K562 (cell line): ENCODE measurements around the gene FAM169A. TPM values are rescaled to one million over a fixed set of nuclear protein-coding genes. Genes with fewer than 3 reads are reported as not detected.

Source experiments
- CHD4 ChIP-seq: fragments of 200-600 bp; sonication (generic); IDR thresholded peaks from 3 replicates; pipeline ENCODE4 v1.6.1; 2012; ENCODE audit warnings: low read depth, mild to moderate bottlenecking, mixed read lengths, low read length, inconsistent platforms; ENCODE audit not compliant: insufficient read depth, insufficient replicate concordance, poor library complexity, severe bottlenecking
- DDX20 ChIP-seq: fragments of 450-650 bp; IDR thresholded peaks from 2 replicates; pipeline ENCODE4 v1.6.1; 2016; ENCODE audit warnings: missing genetic modification characterization, low read depth, mild to moderate bottlenecking, missing compliant biosample characterization, moderate library complexity
- EP400 ChIP-seq: fragments of 450-650 bp; IDR thresholded peaks from 2 replicates; pipeline ENCODE4 v1.6.1; 2017; ENCODE audit warnings: antibody characterized with exemption, mild to moderate bottlenecking, moderate library complexity
- HDAC3 ChIP-seq: fragments of 450-650 bp; IDR thresholded peaks from 2 replicates; pipeline ENCODE4 v1.6.1; 2018; ENCODE audit warnings: borderline replicate concordance, mild to moderate bottlenecking, moderate library complexity; ENCODE audit not compliant: partially characterized antibody
- HNRNPL ChIP-seq: fragments of 200-400 bp; formaldehyde crosslinking; IDR thresholded peaks from 2 replicates; pipeline ENCODE4 v1.6.1; 2017; ENCODE audit warnings: low read depth, mild to moderate bottlenecking, low read length
- ILF3 ChIP-seq: fragments of 450-650 bp; IDR thresholded peaks from 2 replicates; pipeline ENCODE4 v1.6.1; 2018; ENCODE audit warnings: antibody characterized with exemption, mild to moderate bottlenecking, moderate library complexity, borderline replicate concordance
- KAT2B ChIP-seq: IDR thresholded peaks from one replicate; pipeline ENCODE4 v1.6.1; 2012; ENCODE audit warnings: low read depth, mild to moderate bottlenecking, control low read depth, inconsistent platforms, low read length, moderate library complexity
- LCOR ChIP-seq: sonication (generic); formaldehyde crosslinking; IDR thresholded peaks from 2 replicates; pipeline ENCODE4 v1.8.0; 2022; ENCODE audit warnings: mild to moderate bottlenecking, missing genetic modification reagents
- NFIC ChIP-seq: fragments of 450-650 bp; IDR thresholded peaks from 2 replicates; pipeline ENCODE4 v1.6.1; 2017; ENCODE audit warnings: mild to moderate bottlenecking, inconsistent platforms
- NRF1 ChIP-seq, 2 experiments: fragments of 450-650 bp; IDR thresholded peaks in 1 of 2; conservative IDR thresholded peaks in 1 of 2; 2 replicates each; pipeline ENCODE4 v1.6.1; 2014; ENCODE audit warnings: mild to moderate bottlenecking in 2 of 2
- PHB2 ChIP-seq: fragments of 450-650 bp; IDR thresholded peaks from 2 replicates; pipeline ENCODE4 v1.6.1; 2017; ENCODE audit warnings: low read depth
- PHTF2 ChIP-seq: fragments of 250-450 bp; sonication (Bioruptor Pico); IDR thresholded peaks from 2 replicates; pipeline ENCODE4 v1.5.0; 2021; ENCODE audit warnings: mild to moderate bottlenecking
- TAF15 ChIP-seq: fragments of 200-400 bp; formaldehyde crosslinking; IDR thresholded peaks from 2 replicates; pipeline ENCODE4 v1.6.1; 2017; ENCODE audit warnings: mild to moderate bottlenecking, low read depth, low read length, moderate library complexity
- TARDBP ChIP-seq: fragments of 450-650 bp; IDR thresholded peaks from 2 replicates; pipeline ENCODE4 v1.6.1; 2016
- ZNF124 ChIP-seq: sonication (generic); formaldehyde crosslinking; IDR thresholded peaks from 2 replicates; pipeline ENCODE4 v1.8.1; 2022; ENCODE audit warnings: missing genetic modification reagents
- ZNF3 ChIP-seq: fragments of 250-450 bp; sonication (Bioruptor Pico); IDR thresholded peaks from 2 replicates; pipeline ENCODE4 v1.5.0; 2021; ENCODE audit warnings: mild to moderate bottlenecking, moderate library complexity
- ZNF512 ChIP-seq: IDR thresholded peaks from 2 replicates; pipeline ENCODE4 v1.6.1; 2016; ENCODE audit warnings: missing genetic modification characterization, missing compliant biosample characterization
- ZNF589 ChIP-seq: fragments of 200-800 bp; sonication (Bioruptor generic); IDR thresholded peaks from 2 replicates; pipeline ENCODE4 v1.6.1; 2016; ENCODE audit warnings: low read depth, missing genetic modification characterization, missing compliant biosample characterization
- polyA plus RNA-seq, 8 experiments: library from polyadenylated mRNA; depleted of rRNA in 4 of 8; stranded (reverse) in 5 of 8; unstranded in 3 of 8; fragments of >200 nt; fragmentation: Nextera tagmentation in 2 of 8; fragmentation: Illumina TruSeq in 1 of 8; extraction: Ambion mirVana in 2 of 8; extraction: Trizol in 1 of 8; gene quantifications; 2 replicates each; pipeline versions ENCODE4 v1.2.1 to v1.2.3, GENCODE V29; 2011 to 2014; ENCODE audit warnings: inconsistent platforms in 1 of 8, missing spikeins in 1 of 8
- total RNA-seq, 7 experiments: library from RNA; depleted of rRNA in 6 of 7; stranded (reverse); fragments of >200 nt in 6 of 7; fragmentation: Illumina TruSeq in 2 of 7; extraction: Trizol in 2 of 7; gene quantifications; 2 replicates each; pipeline versions ENCODE4 v1.2.1 to v1.2.3, GENCODE V29; 2011 to 2021; ENCODE audit warnings: low replicate concordance in 1 of 7
- TF ChIP-seq, protein P1 (sequence below): fragments of 450-650 bp; formaldehyde crosslinking; IDR thresholded peaks from 2 replicates; pipeline ENCODE4 v1.4.0; 2022; ENCODE audit warnings: mild to moderate bottlenecking, moderate library complexity
- TF ChIP-seq, protein P2 (sequence below): fragments of 450-650 bp; formaldehyde crosslinking; IDR thresholded peaks from 2 replicates; pipeline ENCODE4 v1.4.0; 2020; ENCODE audit warnings: mild to moderate bottlenecking, mixed read lengths
- TF ChIP-seq, protein P3 (sequence below): sonication (generic); formaldehyde crosslinking; IDR thresholded peaks from 2 replicates; pipeline ENCODE4 v1.8.1; 2022; ENCODE audit warnings: missing genetic modification reagents
- TF ChIP-seq, protein P4 (sequence below): sonication (generic); formaldehyde crosslinking; IDR thresholded peaks from 2 replicates; pipeline ENCODE4 v1.8.0; 2022; ENCODE audit warnings: missing genetic modification reagents, mild to moderate bottlenecking, moderate library complexity, borderline replicate concordance

The FAM169A gene
- total and polyA plus RNA-seq, 9 of the 15 experiments (the other 6 are each of a cell fraction or from before 2014, with no cell fraction given), result 0.01 to 0.04 TPM; not detected in 7

DNA sequence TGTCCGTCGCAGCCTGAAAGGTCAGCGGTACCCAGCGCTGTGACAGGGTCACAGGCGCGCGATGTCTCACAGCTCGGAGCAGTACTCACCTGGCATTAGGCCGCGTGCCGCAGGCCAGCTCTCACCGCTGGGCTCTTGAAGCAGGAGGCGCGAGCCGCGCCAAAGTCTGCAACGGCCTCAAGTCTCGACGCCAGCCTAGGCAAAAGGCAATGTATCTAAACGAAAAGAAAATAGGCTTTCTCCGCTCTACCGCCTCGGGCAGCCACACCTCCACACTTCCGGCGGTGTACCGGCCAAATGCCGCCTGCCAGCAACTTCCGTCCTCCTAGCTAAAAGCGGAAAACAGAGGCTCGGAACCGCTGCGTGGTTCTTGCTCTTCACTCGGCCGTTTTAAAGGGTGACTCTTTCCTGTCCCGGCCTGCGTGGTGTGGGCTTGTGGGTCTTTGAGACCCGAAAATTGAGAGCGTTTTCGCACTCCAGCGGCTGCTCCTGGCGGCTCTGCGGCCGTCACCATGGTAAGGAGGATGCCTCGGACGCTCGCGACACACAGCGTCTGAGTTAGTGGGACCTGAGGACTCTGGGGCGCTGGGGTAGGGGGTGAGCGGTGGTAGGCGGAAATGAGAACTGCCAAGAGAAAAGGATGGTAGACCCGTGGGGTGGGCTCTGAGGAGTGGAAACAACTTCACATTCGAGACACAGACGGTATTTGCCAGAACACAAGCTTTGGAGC, 99.2 kb downstream of the FAM169A start, which contains the start of the genes GFM2 and NSA2 (continued):
- TF ChIP-seq, protein P1, sequence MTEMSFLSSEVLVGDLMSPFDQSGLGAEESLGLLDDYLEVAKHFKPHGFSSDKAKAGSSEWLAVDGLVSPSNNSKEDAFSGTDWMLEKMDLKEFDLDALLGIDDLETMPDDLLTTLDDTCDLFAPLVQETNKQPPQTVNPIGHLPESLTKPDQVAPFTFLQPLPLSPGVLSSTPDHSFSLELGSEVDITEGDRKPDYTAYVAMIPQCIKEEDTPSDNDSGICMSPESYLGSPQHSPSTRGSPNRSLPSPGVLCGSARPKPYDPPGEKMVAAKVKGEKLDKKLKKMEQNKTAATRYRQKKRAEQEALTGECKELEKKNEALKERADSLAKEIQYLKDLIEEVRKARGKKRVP (CRISPR knock-in tag), result no peak
- TF ChIP-seq PHTF2, result no peak
- TF ChIP-seq ZNF3 (CRISPR knock-in tag), result no peak
- TF ChIP-seq ZNF512 (tag), result no peak
- peak; percentile 50; the same call in 1 of the 2 replicates for TF ChIP-seq NFIC
- no peak for TF ChIP-seq ILF3
- no peak for TF ChIP-seq CHD4
- 0 out of 4 replicates have a peak, but pooled peaks of 1 of the 2 experiments have one; percentile 12 for TF ChIP-seq NRF1 (conservative IDR thresholded peaks at IDR 0.05 in 1 of 2, IDR thresholded peaks at IDR 0.05 in 1 of 2)
- no peak for TF ChIP-seq HNRNPL
- TF ChIP-seq EP400, result peak; percentile 94
- no peak for TF ChIP-seq TAF15
- TF ChIP-seq, protein P2, sequence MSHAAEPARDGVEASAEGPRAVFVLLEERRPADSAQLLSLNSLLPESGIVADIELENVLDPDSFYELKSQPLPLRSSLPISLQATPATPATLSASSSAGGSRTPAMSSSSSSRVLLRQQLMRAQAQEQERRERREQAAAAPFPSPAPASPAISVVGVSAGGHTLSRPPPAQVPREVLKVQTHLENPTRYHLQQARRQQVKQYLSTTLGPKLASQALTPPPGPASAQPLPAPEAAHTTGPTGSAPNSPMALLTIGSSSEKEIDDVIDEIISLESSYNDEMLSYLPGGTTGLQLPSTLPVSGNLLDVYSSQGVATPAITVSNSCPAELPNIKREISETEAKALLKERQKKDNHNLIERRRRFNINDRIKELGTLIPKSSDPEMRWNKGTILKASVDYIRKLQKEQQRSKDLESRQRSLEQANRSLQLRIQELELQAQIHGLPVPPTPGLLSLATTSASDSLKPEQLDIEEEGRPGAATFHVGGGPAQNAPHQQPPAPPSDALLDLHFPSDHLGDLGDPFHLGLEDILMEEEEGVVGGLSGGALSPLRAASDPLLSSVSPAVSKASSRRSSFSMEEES (CRISPR knock-in tag), result no peak
- 0 out of 2 replicates have a peak, but pooled peaks have one; percentile 35 for TF ChIP-seq ZNF124 (CRISPR knock-in tag)
- TF ChIP-seq DDX20 (tag), result no peak
- TF ChIP-seq KAT2B, result no peak
- no peak for TF ChIP-seq ZNF589
- peak; percentile 70; the same call in 1 of the 2 replicates for TF ChIP-seq LCOR (CRISPR knock-in tag)
- TF ChIP-seq HDAC3, result peak; percentile 10
- TF ChIP-seq PHB2, result no peak
- TF ChIP-seq, protein P3, sequence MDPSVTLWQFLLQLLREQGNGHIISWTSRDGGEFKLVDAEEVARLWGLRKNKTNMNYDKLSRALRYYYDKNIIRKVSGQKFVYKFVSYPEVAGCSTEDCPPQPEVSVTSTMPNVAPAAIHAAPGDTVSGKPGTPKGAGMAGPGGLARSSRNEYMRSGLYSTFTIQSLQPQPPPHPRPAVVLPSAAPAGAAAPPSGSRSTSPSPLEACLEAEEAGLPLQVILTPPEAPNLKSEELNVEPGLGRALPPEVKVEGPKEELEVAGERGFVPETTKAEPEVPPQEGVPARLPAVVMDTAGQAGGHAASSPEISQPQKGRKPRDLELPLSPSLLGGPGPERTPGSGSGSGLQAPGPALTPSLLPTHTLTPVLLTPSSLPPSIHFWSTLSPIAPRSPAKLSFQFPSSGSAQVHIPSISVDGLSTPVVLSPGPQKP, result no peak
- TF ChIP-seq, protein P4, sequence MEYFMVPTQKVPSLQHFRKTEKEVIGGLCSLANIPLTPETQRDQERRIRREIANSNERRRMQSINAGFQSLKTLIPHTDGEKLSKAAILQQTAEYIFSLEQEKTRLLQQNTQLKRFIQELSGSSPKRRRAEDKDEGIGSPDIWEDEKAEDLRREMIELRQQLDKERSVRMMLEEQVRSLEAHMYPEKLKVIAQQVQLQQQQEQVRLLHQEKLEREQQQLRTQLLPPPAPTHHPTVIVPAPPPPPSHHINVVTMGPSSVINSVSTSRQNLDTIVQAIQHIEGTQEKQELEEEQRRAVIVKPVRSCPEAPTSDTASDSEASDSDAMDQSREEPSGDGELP, result peak; percentile 69; the same call in 1 of the 2 replicates
- peak; percentile 81 for TF ChIP-seq TARDBP
